Endodermal cell (in vitro differentiated cells): ENCODE data around the gene ZNF133. TPM values are rescaled to one million over a fixed set of nuclear protein-coding genes. Genes with fewer than 3 reads are reported as not detected.
"Not testable (repeated sequence)": the region's sequence is repeated elsewhere in the genome, so short reads cannot be mapped to it uniquely, and the experiment has no call there.

Experiments
- DNase-seq: peaks from one replicate; pipeline ENCODE4 v3.0.0-alpha.2; 2017
- H3K27ac ChIP-seq: 2 replicates; pipeline ENCODE4 v1.5.1; 2013; ENCODE audit warnings: mild to moderate bottlenecking, low read depth, low read length, moderate library complexity
- H3K27me3 ChIP-seq: 2 replicates; pipeline ENCODE4 v1.6.1; 2013; ENCODE audit warnings: mild to moderate bottlenecking, low read length, moderate library complexity; ENCODE audit not compliant: insufficient read depth, control insufficient read depth, poor library complexity, severe bottlenecking
- H3K36me3 ChIP-seq: 2 replicates; pipeline ENCODE4 v1.7.0; 2013; ENCODE audit warnings: mild to moderate bottlenecking, low read length, moderate library complexity; ENCODE audit not compliant: control insufficient read depth, insufficient read depth
- H3K4me1 ChIP-seq: one replicate; pipeline ENCODE4 v1.7.0; 2013; ENCODE audit warnings: low read length; ENCODE audit not compliant: control insufficient read depth, insufficient read depth
- H3K4me3 ChIP-seq: 2 replicates; pipeline ENCODE4 v1.5.1; 2013; ENCODE audit warnings: mild to moderate bottlenecking, low read length, moderate library complexity
- H3K9ac ChIP-seq: 2 replicates; pipeline ENCODE4 v1.6.1; 2013; ENCODE audit warnings: mild to moderate bottlenecking, low read length, moderate library complexity; ENCODE audit not compliant: poor library complexity, severe bottlenecking; ENCODE audit errors: extremely low read depth
- H3K9me3 ChIP-seq: 2 replicates; pipeline ENCODE4 v1.6.1; 2013; ENCODE audit warnings: mild to moderate bottlenecking, low read length, moderate library complexity; ENCODE audit not compliant: control insufficient read depth
- H3K27ac Mint-ChIP-seq: 2 replicates; pipeline ENCODE4 v1.8.0; 2020; ENCODE audit warnings: mixed read lengths
- H3K27me3 Mint-ChIP-seq: 2 replicates; pipeline ENCODE4 v1.8.0; 2021; ENCODE audit warnings: mild to moderate bottlenecking, mixed read lengths; ENCODE audit not compliant: insufficient read depth
- H3K36me3 Mint-ChIP-seq: 2 replicates; pipeline ENCODE4 v1.8.0; 2020; ENCODE audit warnings: low read depth, mixed read lengths
- H3K4me1 Mint-ChIP-seq: 2 replicates; pipeline ENCODE4 v1.8.0; 2020; ENCODE audit warnings: mixed read lengths
- H3K4me3 Mint-ChIP-seq: 2 replicates; pipeline ENCODE4 v1.8.0; 2020; ENCODE audit warnings: mild to moderate bottlenecking, moderate library complexity, mixed read lengths
- H3K9me3 Mint-ChIP-seq: 2 replicates; pipeline ENCODE4 v1.8.0; 2020; ENCODE audit warnings: mild to moderate bottlenecking, mixed read lengths
- WGBS, 2 experiments: methylation state at CpG; one replicate each; pipeline versions ENCODE4 v1.1.5 to v1.1.7; 2013; ENCODE audit warnings: missing lambda C conversion rate in 2 of 2, mixed read lengths in 1 of 2; ENCODE audit not compliant: insufficient coverage in 1 of 2, insufficient read length in 1 of 2; 5-methylcytosine and 5-hydroxymethylcytosine counted together
- total RNA-seq, 2 donors: library from RNA; stranded (reverse); fragmentation: NEBNext Ultra II Directional in 1 of 2; extraction: Animal tissue kit (Norgen Biotek cat#: 25700) in 1 of 2; gene quantifications; 2 replicates in 1 of 2; 3 replicates in 1 of 2; pipeline ENCODE4 v1.2.1, GENCODE V29; 2021
- TF ChIP-seq, protein P1 (sequence below): fragments of 200-600 bp; sonication (generic); conservative IDR thresholded peaks from 2 replicates; pipeline ENCODE4 v1.5.0; 2021; ENCODE audit warnings: antibody characterized with exemption, mild to moderate bottlenecking

ZNF133 gene
- total RNA-seq, 2 donors from 2014 or later, result 16.7 to 22.9 TPM

DNA sequence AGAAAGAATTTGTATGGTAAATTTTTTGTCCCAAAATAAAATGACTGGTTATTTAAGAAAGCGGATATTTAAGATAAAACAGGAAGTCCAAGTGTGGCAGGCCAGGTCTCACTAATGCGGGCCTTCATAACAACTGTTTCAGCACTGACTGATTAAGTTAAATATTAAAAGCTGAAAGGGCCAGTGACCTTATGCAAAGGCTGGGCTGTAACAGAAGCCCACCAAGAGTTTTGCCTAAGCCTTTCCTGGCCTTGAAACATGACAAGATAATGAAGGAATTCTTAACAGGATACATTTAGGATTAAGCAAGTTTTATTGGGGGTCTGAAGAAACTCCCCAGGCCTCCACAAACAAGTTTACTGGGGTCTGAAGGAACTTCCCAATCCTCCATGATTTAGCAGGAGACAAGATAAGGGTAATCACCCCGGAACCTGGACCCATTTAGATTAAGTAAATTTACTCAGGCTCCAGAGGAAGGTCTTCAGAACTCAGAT, 36.3 kb downstream of the ZNF133 start:
- H3K27ac Mint-ChIP-seq, result peak overlapping the region; percentile 91
- 45 to 50% methylated on average over 2 to 3 of the region's 3 CpGs for WGBS, 2 experiments
- Histone ChIP-seq H3K4me1 (peaks cover 3% of the 10 kb centered on the region), H3K27ac (no peak overlapping the region), H3K36me3 (no peaks in the 10 kb centered on the region), H3K9me3 (peaks cover 36% of the 10 kb centered on the region), H3K9ac (no peak overlapping the region), H3K27me3 (no peaks in the 10 kb centered on the region), H3K4me3 (no peak overlapping the region)
- peaks cover 21% of the 10 kb centered on the region for H3K4me1 Mint-ChIP-seq
- no peak overlapping the region for H3K4me3 Mint-ChIP-seq
- DNase-seq, result no peak
- H3K9me3 Mint-ChIP-seq, result peaks cover 34% of the 10 kb centered on the region
- peaks cover 6% of the 10 kb centered on the region for H3K36me3 Mint-ChIP-seq
- no peaks in the 10 kb centered on the region for H3K27me3 Mint-ChIP-seq
- TF ChIP-seq, protein P1, sequence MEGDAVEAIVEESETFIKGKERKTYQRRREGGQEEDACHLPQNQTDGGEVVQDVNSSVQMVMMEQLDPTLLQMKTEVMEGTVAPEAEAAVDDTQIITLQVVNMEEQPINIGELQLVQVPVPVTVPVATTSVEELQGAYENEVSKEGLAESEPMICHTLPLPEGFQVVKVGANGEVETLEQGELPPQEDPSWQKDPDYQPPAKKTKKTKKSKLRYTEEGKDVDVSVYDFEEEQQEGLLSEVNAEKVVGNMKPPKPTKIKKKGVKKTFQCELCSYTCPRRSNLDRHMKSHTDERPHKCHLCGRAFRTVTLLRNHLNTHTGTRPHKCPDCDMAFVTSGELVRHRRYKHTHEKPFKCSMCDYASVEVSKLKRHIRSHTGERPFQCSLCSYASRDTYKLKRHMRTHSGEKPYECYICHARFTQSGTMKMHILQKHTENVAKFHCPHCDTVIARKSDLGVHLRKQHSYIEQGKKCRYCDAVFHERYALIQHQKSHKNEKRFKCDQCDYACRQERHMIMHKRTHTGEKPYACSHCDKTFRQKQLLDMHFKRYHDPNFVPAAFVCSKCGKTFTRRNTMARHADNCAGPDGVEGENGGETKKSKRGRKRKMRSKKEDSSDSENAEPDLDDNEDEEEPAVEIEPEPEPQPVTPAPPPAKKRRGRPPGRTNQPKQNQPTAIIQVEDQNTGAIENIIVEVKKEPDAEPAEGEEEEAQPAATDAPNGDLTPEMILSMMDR, result no peak

DNA sequence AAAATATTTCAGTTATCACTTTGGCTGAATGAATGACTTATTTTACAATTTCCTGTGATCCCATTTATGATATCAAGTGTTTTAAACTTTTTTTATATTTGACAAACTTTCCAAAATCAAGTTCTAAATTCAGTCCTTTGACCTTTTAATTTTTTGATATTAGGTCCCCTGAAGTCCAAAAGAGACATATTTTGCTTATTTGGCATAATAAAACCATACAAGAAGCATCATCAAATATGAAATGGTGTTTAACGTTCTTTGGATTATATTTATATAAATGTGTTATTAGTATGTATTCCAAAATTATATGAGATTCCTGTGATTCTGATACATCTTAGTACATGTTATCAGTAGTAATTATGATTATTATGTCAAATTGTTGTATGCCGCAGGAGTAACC, 38.7 kb downstream of the ZNF133 start:
- peaks cover 51% of the 10 kb centered on the region for H3K9me3 ChIP-seq
- Mint-ChIP-seq H3K36me3 (peaks cover 18% of the 10 kb centered on the region), H3K4me3 (no peak overlapping the region), H3K9me3 (peaks cover 55% of the 10 kb centered on the region), H3K27me3 (no peaks in the 10 kb centered on the region), H3K4me1 (peaks cover 21% of the 10 kb centered on the region), H3K27ac (no peak overlapping the region)
- peak overlapping the region; percentile 43 for H3K4me3 ChIP-seq
- H3K27me3 ChIP-seq, result no peaks in the 10 kb centered on the region
- WGBS, 2 experiments, result 100% methylated on average over 1 of the region's 2 CpGs
- H3K4me1 ChIP-seq, result peaks cover 3% of the 10 kb centered on the region
- H3K9ac ChIP-seq, result no peak overlapping the region
- H3K27ac ChIP-seq, result no peak overlapping the region
- no peaks in the 10 kb centered on the region for H3K36me3 ChIP-seq
- TF ChIP-seq, protein P1, result no peak
- no peak for DNase-seq

DNA sequence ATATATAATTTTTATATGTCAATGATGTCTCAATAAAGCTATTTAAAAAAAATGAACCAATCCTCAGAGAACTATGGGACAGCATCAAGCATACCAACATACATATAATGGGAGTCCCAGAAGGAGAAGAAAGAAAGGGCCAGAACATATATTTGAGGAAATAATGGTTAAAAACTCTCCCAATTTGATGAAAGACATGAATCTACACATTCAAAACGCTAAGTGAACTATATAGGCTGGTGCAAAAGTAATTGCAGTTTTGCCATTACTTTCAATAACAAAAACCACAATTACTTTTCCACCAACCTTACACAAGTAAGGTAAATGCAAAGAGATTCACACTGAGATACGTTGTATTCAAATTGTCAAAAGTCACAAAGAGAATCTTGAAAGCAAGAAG, 43.4 kb downstream of the ZNF133 start:
- Histone ChIP-seq H3K9ac (no peak overlapping the region), H3K36me3 (no peaks in the 10 kb centered on the region), H3K27me3 (no peaks in the 10 kb centered on the region), H3K4me3 (no peak overlapping the region), H3K27ac (no peak overlapping the region), H3K9me3 (peaks cover 54% of the 10 kb centered on the region), H3K4me1 (no peaks in the 10 kb centered on the region)
- H3K27me3 Mint-ChIP-seq, result no peaks in the 10 kb centered on the region
- no peak overlapping the region for H3K4me3 Mint-ChIP-seq
- peaks cover 81% of the 10 kb centered on the region for H3K9me3 Mint-ChIP-seq
- H3K36me3 Mint-ChIP-seq, result peaks cover 18% of the 10 kb centered on the region
- WGBS, 2 experiments, result 89% methylated on average over 2 of the region's 2 CpGs; no CpG with 5 or more reads in 1 of the 2 experiments
- no peak for DNase-seq
- H3K4me1 Mint-ChIP-seq, result no peaks in the 10 kb centered on the region
- TF ChIP-seq, protein P1, result no peak
- no peak overlapping the region for H3K27ac Mint-ChIP-seq

DNA sequence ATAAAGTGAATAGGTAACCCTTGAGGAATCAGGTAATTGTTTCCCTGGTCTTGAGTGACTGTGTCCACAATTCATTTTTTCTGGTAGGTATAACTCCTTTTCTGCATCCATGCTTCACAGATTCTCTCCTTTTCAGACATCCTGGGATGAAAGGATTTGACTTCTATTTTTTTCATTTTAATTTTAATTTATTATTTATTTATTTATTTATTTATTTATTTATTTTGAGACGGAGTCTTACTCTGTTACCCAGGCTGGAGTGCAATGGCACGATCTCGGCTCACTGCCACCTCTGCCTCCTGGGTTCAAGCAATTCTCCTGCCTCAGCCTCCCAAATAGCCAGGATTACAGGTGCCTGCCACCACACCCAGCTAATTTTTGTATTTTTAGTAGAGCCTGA, 61.4 kb downstream of the ZNF133 start:
- H3K27ac ChIP-seq, H3K4me1 ChIP-seq, H3K4me3 ChIP-seq, H3K36me3 Mint-ChIP-seq, H3K27me3 ChIP-seq, DNase-seq, H3K36me3 ChIP-seq, H3K9me3 Mint-ChIP-seq, H3K9ac ChIP-seq, H3K27me3 Mint-ChIP-seq, H3K27ac Mint-ChIP-seq, H3K4me3 Mint-ChIP-seq, H3K4me1 Mint-ChIP-seq, H3K9me3 ChIP-seq: not testable (repeated sequence)
- WGBS, 2 experiments, result 61% methylated on average over 3 of the region's 3 CpGs
